Mesodermal cell (in vitro differentiated cells): Measurements from ENCODE around the gene RYR3.

Source experiments
- H3K27ac ChIP-seq: 2 replicates; pipeline ENCODE4 v1.7.0; 2013; ENCODE audit warnings: mild to moderate bottlenecking, low read depth, low read length, moderate library complexity; ENCODE audit not compliant: severe bottlenecking
- H3K36me3 ChIP-seq: 2 replicates; pipeline ENCODE4 v1.7.1; 2013; ENCODE audit warnings: mild to moderate bottlenecking, low read length, moderate library complexity; ENCODE audit not compliant: control insufficient read depth, insufficient read depth
- H3K4me1 ChIP-seq: one replicate; pipeline ENCODE4 v1.7.1; 2013; ENCODE audit warnings: mild to moderate bottlenecking, low read length; ENCODE audit not compliant: insufficient read depth, control insufficient read depth, poor library complexity, severe bottlenecking
- H3K4me3 ChIP-seq: 2 replicates; pipeline ENCODE4 v1.7.0; 2013; ENCODE audit warnings: low read length, control low read depth, mild to moderate bottlenecking; ENCODE audit not compliant: insufficient read depth, poor library complexity, severe bottlenecking; ENCODE audit errors: extremely low read depth
- H3K9me3 ChIP-seq: 2 replicates; pipeline ENCODE4 v1.7.1; 2013; ENCODE audit warnings: mild to moderate bottlenecking, low read length, moderate library complexity; ENCODE audit not compliant: control insufficient read depth
- WGBS, 2 experiments: methylation state at CpG; one replicate each; pipeline ENCODE4 v1.1.5; 2013; ENCODE audit warnings: missing lambda C conversion rate in 2 of 2; ENCODE audit not compliant: insufficient coverage in 2 of 2; 5-methylcytosine and 5-hydroxymethylcytosine counted together

Gene RYR3

DNA sequence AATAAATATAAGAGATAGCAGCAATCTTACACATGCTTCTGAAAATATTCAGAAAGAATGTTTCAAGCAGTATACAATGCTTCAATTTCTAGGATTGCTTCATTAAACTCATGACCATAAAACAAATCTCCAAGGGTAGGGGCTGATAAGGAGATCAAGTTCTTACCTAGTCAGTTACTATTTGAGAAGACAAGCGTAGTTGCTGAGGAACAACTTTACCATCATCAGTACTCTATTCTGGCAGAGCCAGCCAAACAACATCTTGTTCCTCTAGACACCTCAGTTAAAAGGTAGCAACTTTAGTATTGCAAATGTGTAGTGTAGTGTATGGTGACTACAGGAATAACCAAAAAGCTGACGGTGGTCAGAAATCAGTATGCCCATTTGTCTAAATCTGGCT, 572.2 kb downstream of the RYR3 start:
- WGBS, 2 experiments, result no CpG with 5 or more reads among the region's 2 CpGs
- Histone ChIP-seq H3K36me3 (no peaks in the 10 kb centered on the region), H3K4me3 (no peak overlapping the region), H3K27ac (no peak overlapping the region), H3K9me3 (no peaks in the 10 kb centered on the region), H3K4me1 (no peaks in the 10 kb centered on the region)

DNA sequence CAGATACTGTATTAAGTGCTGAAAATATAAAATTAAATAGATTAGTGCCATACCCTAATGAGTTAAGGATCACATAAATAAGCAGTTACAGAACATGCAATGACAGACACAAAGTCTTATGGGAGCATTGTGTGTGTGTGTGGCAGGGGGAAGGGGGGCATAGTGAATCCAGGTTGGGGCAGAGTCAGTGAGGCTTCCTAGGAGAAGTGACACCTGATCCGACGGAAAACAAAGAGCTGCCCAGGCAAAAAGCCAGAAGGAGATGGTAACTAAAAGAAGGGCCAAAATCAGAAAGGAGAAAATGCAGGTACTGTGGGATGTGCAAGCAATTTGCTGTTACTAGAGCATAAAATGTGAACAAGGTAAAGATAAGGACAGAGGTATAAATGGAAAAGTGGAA, 577.4 kb downstream of the RYR3 start:
- no peaks in the 10 kb centered on the region for H3K36me3 ChIP-seq

DNA sequence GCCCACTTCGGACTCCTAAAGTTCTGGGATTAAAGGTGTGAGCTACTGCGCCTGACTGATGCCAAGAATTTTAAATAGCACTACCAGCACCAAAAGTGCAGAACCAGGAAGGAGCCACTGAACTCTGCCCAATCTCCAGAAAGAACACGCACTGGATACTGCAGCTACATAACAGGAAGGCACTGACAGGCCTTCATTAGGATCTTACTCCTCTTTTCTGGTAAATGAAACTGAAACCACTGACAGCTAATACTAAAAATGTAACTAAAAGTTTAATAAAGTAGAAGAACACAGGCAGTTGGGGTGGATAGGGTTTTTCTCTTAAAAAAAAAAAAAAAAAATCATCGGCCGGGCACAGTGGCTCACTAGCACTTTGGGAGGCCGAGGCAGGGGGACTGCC, 583.4 kb downstream of the RYR3 start:
- Histone ChIP-seq H3K27ac (no peak overlapping the region), H3K36me3 (no peaks in the 10 kb centered on the region), H3K4me3 (no peak overlapping the region), H3K9me3 (no peaks in the 10 kb centered on the region), H3K4me1 (peaks cover 6% of the 10 kb centered on the region)
- WGBS, 2 experiments, result 90 to 100% methylated on average over 2 to 3 of the region's 6 CpGs

More for the DNA sequence above, 577.4 kb downstream of the RYR3 start:
- Histone ChIP-seq H3K4me1 (no peaks in the 10 kb centered on the region), H3K27ac (no peak overlapping the region), H3K9me3 (no peaks in the 10 kb centered on the region), H3K4me3 (no peak overlapping the region)
- 72 to 80% methylated on average over 2 of the region's 2 CpGs for WGBS, 2 experiments

DNA sequence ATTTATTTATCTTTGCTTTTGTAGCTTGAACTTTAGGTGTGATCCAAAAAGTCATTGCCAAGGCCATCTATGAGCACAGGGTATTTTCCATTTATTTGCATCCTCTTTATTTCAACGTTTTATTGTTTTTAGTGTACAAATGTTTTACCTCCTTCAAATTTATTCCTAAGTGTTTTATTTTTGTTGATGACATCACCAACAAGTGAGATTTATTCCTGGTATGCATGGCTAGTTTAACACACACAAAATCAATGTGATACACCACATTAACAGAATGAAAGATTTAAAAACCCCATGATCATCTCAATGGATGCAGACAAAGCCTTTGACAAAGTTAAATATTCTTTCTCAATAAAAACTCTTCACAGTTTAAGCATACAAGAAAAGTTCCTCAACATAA, 591.3 kb downstream of the RYR3 start:
- Histone ChIP-seq H3K4me3 (no peak overlapping the region), H3K9me3 (no peaks in the 10 kb centered on the region), H3K27ac (no peak overlapping the region), H3K4me1 (peaks cover 6% of the 10 kb centered on the region), H3K36me3 (no peaks in the 10 kb centered on the region)
- no CpG with 5 or more reads among the region's 1 CpG for WGBS, 2 experiments

DNA sequence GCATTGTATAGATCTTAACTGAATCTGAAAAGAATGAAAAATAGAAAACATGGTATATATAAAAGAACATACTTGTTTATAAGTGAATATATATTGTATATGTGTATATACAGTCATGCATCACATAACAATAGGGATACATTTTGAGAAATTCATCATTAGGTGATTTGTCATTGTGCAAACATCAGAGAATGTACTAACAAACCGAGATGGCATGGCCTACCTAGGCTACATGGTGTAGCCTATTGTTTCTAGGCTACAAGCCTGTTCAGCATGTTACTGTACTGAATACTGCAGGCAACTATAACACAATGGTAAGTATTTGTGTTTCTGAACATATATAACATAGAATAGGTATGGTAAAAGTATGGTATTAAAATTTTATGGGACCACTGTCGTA, 592.9 kb downstream of the RYR3 start:
- H3K4me1 ChIP-seq, result peaks cover 3% of the 10 kb centered on the region
- H3K9me3 ChIP-seq, result no peaks in the 10 kb centered on the region
- no peak overlapping the region for H3K27ac ChIP-seq
- no peak overlapping the region for H3K4me3 ChIP-seq
- 78% methylated on average over 1 of the region's 2 CpGs; no CpG with 5 or more reads in 1 of the 2 experiments for WGBS, 2 experiments
- H3K36me3 ChIP-seq, result no peaks in the 10 kb centered on the region

DNA sequence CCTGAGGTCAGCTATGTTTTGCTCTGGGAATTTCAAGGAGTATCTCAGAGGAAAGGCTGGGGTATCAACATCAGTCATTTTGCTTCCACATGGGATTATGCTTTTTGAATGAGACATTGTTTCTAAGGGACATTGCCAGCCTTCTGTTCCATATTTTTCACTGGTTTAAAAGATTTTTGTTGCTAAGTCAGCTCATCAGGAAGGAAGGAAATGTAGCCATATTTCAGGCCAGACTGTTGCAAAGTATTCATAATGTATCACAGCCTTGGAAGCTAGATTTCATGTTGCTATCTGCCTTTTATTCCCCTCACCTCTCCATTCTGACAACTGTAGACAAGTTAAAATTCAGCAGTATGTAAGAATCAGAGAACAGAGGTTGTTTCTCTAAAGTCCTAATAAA, 596.6 kb downstream of the RYR3 start:
- H3K36me3 ChIP-seq, result no peaks in the 10 kb centered on the region
- no peak overlapping the region for H3K4me3 ChIP-seq
- H3K4me1 ChIP-seq, result no peaks in the 10 kb centered on the region
- H3K27ac ChIP-seq, result no peak overlapping the region
- H3K9me3 ChIP-seq, result no peaks in the 10 kb centered on the region

DNA sequence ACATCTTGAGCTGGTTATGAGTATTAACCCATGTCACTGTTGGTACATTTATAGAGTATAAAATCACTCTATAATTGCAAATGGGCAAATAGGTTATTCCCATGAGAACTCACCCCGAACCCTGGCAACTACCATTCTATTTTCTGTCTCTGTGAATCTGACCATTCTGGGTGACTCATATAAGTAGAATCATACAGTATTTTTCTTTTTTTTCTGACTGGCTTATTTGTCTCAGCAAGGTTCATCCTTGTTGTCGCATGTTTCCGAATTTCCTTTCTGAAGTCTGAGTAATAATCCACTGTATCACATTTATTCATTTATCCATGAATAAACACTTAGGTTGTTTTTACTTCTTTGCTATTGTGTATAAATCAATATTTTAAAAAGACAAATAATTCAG, 597.6 kb downstream of the RYR3 start:
- WGBS, 2 experiments, result no CpG with 5 or more reads among the region's 3 CpGs

DNA sequence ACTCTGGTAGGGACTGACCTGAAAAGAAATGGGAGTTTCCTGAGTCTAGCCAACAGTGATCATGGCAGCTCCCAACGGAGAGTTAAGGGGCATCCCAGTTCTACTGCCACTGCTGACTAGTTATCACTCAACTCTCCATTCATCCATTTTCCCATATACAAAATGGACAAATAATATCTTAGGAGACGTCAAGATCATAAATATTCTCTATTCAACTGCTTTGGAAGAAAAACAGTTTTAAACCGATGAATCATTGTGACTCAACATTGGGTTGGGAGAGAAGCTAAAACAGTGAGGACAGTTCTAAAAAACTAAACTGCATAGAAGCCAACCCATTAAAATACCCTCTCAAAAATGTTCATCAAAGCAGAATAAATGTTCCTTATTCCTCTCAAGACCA, 600.0 kb downstream of the RYR3 start:
- H3K4me1 ChIP-seq, result no peaks in the 10 kb centered on the region
- WGBS, 2 experiments, result 89 to 100% methylated on average over 1 to 3 of the region's 3 CpGs
- H3K27ac ChIP-seq, result no peak overlapping the region
- H3K9me3 ChIP-seq, result no peaks in the 10 kb centered on the region
- no peak overlapping the region for H3K4me3 ChIP-seq
- no peaks in the 10 kb centered on the region for H3K36me3 ChIP-seq

More for the DNA sequence above, 597.6 kb downstream of the RYR3 start:
- no peak overlapping the region for H3K4me3 ChIP-seq
- no peaks in the 10 kb centered on the region for H3K9me3 ChIP-seq
- H3K4me1 ChIP-seq, result no peaks in the 10 kb centered on the region
- H3K27ac ChIP-seq, result no peak overlapping the region
- no peaks in the 10 kb centered on the region for H3K36me3 ChIP-seq

DNA sequence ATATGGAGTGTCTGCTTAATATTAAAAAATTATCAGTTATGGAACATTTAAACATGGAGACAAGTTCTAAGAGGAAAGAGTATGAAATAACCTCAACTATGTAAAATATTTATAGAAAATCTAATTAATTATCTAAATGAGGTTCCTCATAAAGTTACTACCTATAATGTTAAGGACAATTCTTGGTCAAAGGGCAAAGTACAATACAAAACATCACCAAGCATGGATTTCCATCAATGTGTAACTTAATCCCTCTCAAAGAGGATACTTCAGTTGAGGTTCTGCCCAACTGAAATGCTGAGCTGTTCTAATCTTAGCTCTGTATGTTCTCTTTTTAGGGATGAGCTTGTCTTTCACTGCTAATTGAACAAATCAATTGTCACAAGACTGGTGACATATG, 601.6 kb downstream of the RYR3 start:
- Histone ChIP-seq H3K9me3 (no peaks in the 10 kb centered on the region), H3K4me1 (no peaks in the 10 kb centered on the region), H3K4me3 (no peak overlapping the region), H3K36me3 (no peaks in the 10 kb centered on the region), H3K27ac (no peak overlapping the region)

DNA sequence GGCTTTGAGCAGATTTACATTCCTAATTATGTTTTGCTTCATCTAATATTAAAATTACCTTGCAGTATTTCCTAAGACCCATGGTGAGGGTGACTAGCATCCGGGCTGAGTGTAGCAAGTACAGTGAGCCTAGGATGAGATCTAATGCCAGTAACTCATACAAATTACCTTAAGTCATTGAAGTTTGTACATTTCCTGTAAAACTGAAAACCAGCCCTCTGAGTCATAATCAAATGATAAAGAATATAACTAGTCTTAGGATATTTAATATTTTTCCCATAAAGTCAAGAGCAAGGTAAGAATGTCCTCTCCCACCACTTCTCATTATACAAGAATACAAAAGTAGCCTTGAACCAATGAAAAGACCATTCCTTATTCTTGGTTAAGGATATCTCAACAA, 602.7 kb downstream of the RYR3 start:
- no peaks in the 10 kb centered on the region for H3K9me3 ChIP-seq
- no peaks in the 10 kb centered on the region for H3K36me3 ChIP-seq
- H3K27ac ChIP-seq, result no peak overlapping the region
- WGBS, 2 experiments, result 100% methylated on average over 1 of the region's 1 CpG; no CpG with 5 or more reads in 1 of the 2 experiments
- no peaks in the 10 kb centered on the region for H3K4me1 ChIP-seq
- no peak overlapping the region for H3K4me3 ChIP-seq
